PC-9 (cell line): Measurements from ENCODE around the gene DYRK4. TPM values are rescaled to one million over a fixed set of nuclear protein-coding genes. Genes with fewer than 3 reads are reported as not detected.
A peak's percentile ranks its signal among the peaks of the same experiment; 100 is the strongest.
"Not testable (repeated sequence)": the region's sequence is repeated elsewhere in the genome, so short reads cannot be mapped to it uniquely, and the experiment has no call there.

Experiments used
- Bru-seq: library from RNA; stranded (reverse); fragments of 400-500 nt; gene quantifications from one replicate; lab custom pipeline; 2021; lab: Mats Ljungman, UMichigan
- BruChase-seq, 2 experiments: library from RNA; stranded (reverse); fragments of 400-500 nt; gene quantifications; one replicate each; lab custom pipeline; 2021; lab: Mats Ljungman, UMichigan
- BruUV-seq: library from RNA; stranded (reverse); fragments of 400-500 nt; replicated peaks from 2 replicates; lab custom pipeline; 2021; lab: Mats Ljungman, UMichigan
- CTCF ChIA-PET: fragments of 300-600 bp; sonication (Branson Sonifier 250); formaldehyde crosslinking; loops from one replicate; lab custom pipeline; 2022; ENCODE audit warnings: antibody characterized with exemption; lab: Charles Lee
- POLR2A ChIA-PET: fragments of 300-600 bp; sonication (Branson Sonifier 250); formaldehyde crosslinking; loops from one replicate; lab custom pipeline; 2022; ENCODE audit warnings: antibody characterized with exemption; ENCODE audit not compliant: unreplicated experiment; lab: Charles Lee
- DNase-seq, 2 experiments: peaks; one replicate each; pipeline versions ENCODE4 v3.0.0 to v3.0.0-alpha.2; 2015 to 2022; ENCODE audit warnings: mixed read lengths in 1 of 2
- H2AFZ ChIP-seq: fragments of 200-600 bp; sonication (generic); 2 replicates; pipeline ENCODE4 v1.8.1; 2017; ENCODE audit warnings: antibody characterized with exemption
- H3F3A ChIP-seq: fragments of 200-600 bp; sonication (generic); 2 replicates; pipeline ENCODE4 v1.8.1; 2017; ENCODE audit warnings: antibody characterized with exemption, mild to moderate bottlenecking, low read depth; ENCODE audit not compliant: insufficient read depth
- H3K27ac ChIP-seq: fragments of 200-600 bp; sonication (generic); 2 replicates; pipeline ENCODE4 v1.6.1; 2016; ENCODE audit warnings: mixed run types
- H3K27me3 ChIP-seq: fragments of 200-600 bp; sonication (generic); 2 replicates; pipeline ENCODE4 v1.6.1; 2016; ENCODE audit warnings: low read depth, mixed run types; ENCODE audit not compliant: insufficient read depth
- H3K36me3 ChIP-seq: fragments of 200-600 bp; sonication (generic); 2 replicates; pipeline ENCODE4 v1.6.1; 2016; ENCODE audit warnings: low read depth, mixed run types
- H3K4me1 ChIP-seq: fragments of 200-600 bp; sonication (generic); replicated peaks from 2 replicates; pipeline ENCODE4 v1.6.1; 2016; ENCODE audit warnings: mixed run types; ENCODE audit not compliant: insufficient read depth
- H3K4me2 ChIP-seq: fragments of 200-600 bp; sonication (generic); 2 replicates; pipeline ENCODE4 v1.6.1; 2017; ENCODE audit warnings: mixed run types
- H3K4me3 ChIP-seq: fragments of 200-600 bp; sonication (generic); 2 replicates; pipeline ENCODE4 v1.6.1; 2016; ENCODE audit warnings: mixed run types
- H3K79me2 ChIP-seq: fragments of 200-600 bp; sonication (generic); 2 replicates; pipeline ENCODE4 v1.6.1; 2017; ENCODE audit warnings: low read depth, mixed run types
- H3K9me2 ChIP-seq: fragments of 200-600 bp; sonication (generic); 2 replicates; pipeline ENCODE4 v1.8.1; 2017; ENCODE audit warnings: mild to moderate bottlenecking; ENCODE audit not compliant: insufficient read depth
- H3K9me3 ChIP-seq: fragments of 200-600 bp; sonication (generic); 2 replicates; pipeline ENCODE4 v1.8.1; 2016; ENCODE audit warnings: low read depth; ENCODE audit not compliant: insufficient read depth
- H4K20me1 ChIP-seq: fragments of 200-600 bp; sonication (generic); 2 replicates; pipeline ENCODE4 v1.8.1; 2017; ENCODE audit not compliant: insufficient read depth
- CTCF ChIP-seq: fragments of 200-600 bp; sonication (generic); conservative IDR thresholded peaks from 2 replicates; pipeline ENCODE4 v1.6.1; 2017; ENCODE audit warnings: mixed run types, antibody characterized with exemption, mild to moderate bottlenecking, moderate library complexity
- EZH2 ChIP-seq: fragments of 200-600 bp; sonication (generic); IDR thresholded peaks from 2 replicates; pipeline ENCODE4 v1.8.0; 2017; ENCODE audit warnings: antibody characterized with exemption, low read depth
- intact Hi-C: fragments of 100-400 bp; cut with micrococcal nuclease; formaldehyde crosslinking; loops from one replicate; pipeline ENCODE4 v1.10.0; 2022; ENCODE audit not compliant: unreplicated experiment
- long read RNA-seq: library from polyadenylated mRNA; stranded (forward); transcript quantifications from one replicate; pipeline ENCODE4 v2.0.0, GENCODE V29; 2022
- total RNA-seq: library from RNA; stranded (reverse); gene quantifications from 2 replicates; pipeline ENCODE4 v1.2.3, GENCODE V29; 2021

DYRK4 gene
- 31.7 and 41.8 TPM in 2 replicates for total RNA-seq
- percentile 52 among the genes with signal in this experiment for Bru-seq, nascent RNA
- BruChase-seq, experiment 1, labeled RNA remaining after a 2-hour chase: percentile 66 among the genes with signal in this experiment
- percentile 52 among the genes with signal in this experiment for BruChase-seq, experiment 2, labeled RNA remaining after a 6-hour chase
- long read RNA-seq, partial matches to known transcripts: 29 of 31 reads
- long read RNA-seq, other reads (novel, unspliced or antisense): 2 of 31 reads

- H3K27ac ChIP-seq: no peak within 1 kb of the TSS
- H4K20me1 ChIP-seq: no peaks in the 10 kb centered on the region
- H3K9me2 ChIP-seq: no peaks in the 10 kb centered on the region
- H3F3A ChIP-seq: no peaks in the 10 kb centered on the region
- H3K79me2 ChIP-seq: no peaks in the 10 kb centered on the region
- no peak for DNase-seq
- H3K36me3 ChIP-seq: no peaks in the 10 kb centered on the region
- intact Hi-C loops: no loop called here
- H2AFZ ChIP-seq: no peak within 1 kb of the TSS
- no peak within 1 kb of the TSS for H3K4me3 ChIP-seq
- ChIA-PET POLR2A (no interaction called here), CTCF (no interaction called here)
- no peak within 1 kb of the TSS for H3K4me2 ChIP-seq
- H3K4me1 ChIP-seq: no peaks in the 10 kb centered on the region
- H3K27me3 ChIP-seq: no peaks in the 10 kb centered on the region
- TF ChIP-seq EZH2: no peak
- H3K9me3 ChIP-seq: no peaks in the 10 kb centered on the region
- no TSS peak for BruUV-seq
These were observed at the start of gene DYRK4 for GRCh38 chr12:4562034-4562657. Gene DYRK4, plus strand, starts transcription at chr12:4562208. Its CDS starts 38 bp downstream, at chr12:4562246.

- intact Hi-C loops: no loop called here
- H3K27me3 ChIP-seq: no peaks in the 10 kb centered on the region
- H3K79me2 ChIP-seq: no peaks in the 10 kb centered on the region
- no peaks in the 10 kb centered on the region; the same call in 1 of the 2 replicates for H3F3A ChIP-seq
- no peaks in the 10 kb centered on the region for H4K20me1 ChIP-seq
- H3K4me2 ChIP-seq: no peak overlapping the region
- DNase-seq: peak; percentile 35 to 47
- ChIA-PET POLR2A (no interaction called here), CTCF (no interaction called here)
- no peak overlapping the region for H3K27ac ChIP-seq
- no peak overlapping the region for H2AFZ ChIP-seq
- no peaks in the 10 kb centered on the region for H3K4me1 ChIP-seq
- TF ChIP-seq CTCF (no peak), EZH2 (no peak)
- BruUV-seq: no TSS peak
- H3K4me3 ChIP-seq: no peak overlapping the region
- no peaks in the 10 kb centered on the region for H3K9me2 ChIP-seq
- H3K9me3 ChIP-seq: no peaks in the 10 kb centered on the region
- peaks cover 10% of the 10 kb centered on the region; the same call in 1 of the 2 replicates for H3K36me3 ChIP-seq
These were observed 43.8 kb upstream of the DYRK4 start for GRCh38 chr12:4518106-4518728.

GRCh38 chr12:4523443-4523842 is 38.6 kb upstream of the DYRK4 start:
- H3K4me2 ChIP-seq, POLR2A ChIA-PET, H2AFZ ChIP-seq, H4K20me1 ChIP-seq, H3F3A ChIP-seq, H3K27me3 ChIP-seq, intact Hi-C loops, H3K4me3 ChIP-seq, CTCF ChIA-PET, DNase-seq, BruUV-seq, H3K9me3 ChIP-seq, H3K27ac ChIP-seq, H3K4me1 ChIP-seq, H3K79me2 ChIP-seq, H3K9me2 ChIP-seq: not testable (repeated sequence)
- peaks cover 12% of the 10 kb centered on the region; the same call in 1 of the 2 replicates for H3K36me3 ChIP-seq
